LNCAP (cell line): ENCODE measurements around the gene HTRA1.

Experiments
- CTCF ChIP-seq: fragments of 450-650 bp; IDR thresholded peaks from 2 replicates; pipeline ENCODE4 v1.5.1; 2017; ENCODE audit warnings: mild to moderate bottlenecking

The HTRA1 gene

GRCh38 chr10:122505885-122506645 lies 44.7 kb downstream of the HTRA1 start:
- no peak for TF ChIP-seq CTCF

GRCh38 chr10:122507616-122508015 lies 46.3 kb downstream of the HTRA1 start:
- no peak for TF ChIP-seq CTCF

GRCh38 chr10:122508021-122508420 lies 46.7 kb downstream of the HTRA1 start:
- TF ChIP-seq CTCF = no peak

- no peak for TF ChIP-seq CTCF
Measured at GRCh38 chr10:122509323-122509722, 48.0 kb downstream of the HTRA1 start.

GRCh38 chr10:122510326-122510725 lies 49.0 kb downstream of the HTRA1 start:
- TF ChIP-seq CTCF = no peak

GRCh38 chr10:122510736-122511135 lies 49.4 kb downstream of the HTRA1 start:
- no peak for TF ChIP-seq CTCF

- no peak for TF ChIP-seq CTCF
Measured at GRCh38 chr10:122513053-122513452, 51.7 kb downstream of the HTRA1 start.
